ENCODE results near the gene MLXIPL.
"Not testable (repeated sequence)": the region's sequence is repeated elsewhere in the genome, so short reads cannot be mapped to it uniquely, and the experiment has no call there.

The MLXIPL gene

DNA sequence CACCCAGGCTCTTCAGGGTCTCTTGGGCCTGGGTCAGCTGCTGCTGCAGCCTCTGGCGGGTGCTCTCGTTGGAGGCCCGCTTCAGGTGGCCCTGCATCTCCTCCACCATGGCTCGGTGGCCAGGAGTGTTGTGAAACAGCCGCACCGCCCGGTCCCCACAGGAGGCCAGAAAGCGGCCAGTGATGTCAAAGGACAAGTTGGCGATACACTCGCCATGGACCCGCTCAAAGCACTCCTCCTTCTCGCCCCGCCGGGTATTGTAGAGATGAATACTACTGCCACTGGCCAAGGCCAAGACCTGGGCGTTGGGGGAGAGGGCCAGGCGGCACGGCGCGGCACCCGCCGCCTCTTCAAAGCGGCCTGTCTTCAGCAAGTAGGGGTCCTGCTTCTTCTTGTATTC is 53.8 kb downstream of the MLXIPL start:
- H3K4me3 ChIP-seq (ENCODE audit: control insufficient read depth, low read depth, low read length) = no peak overlapping the region
- TF ChIP-seq, protein P1, sequence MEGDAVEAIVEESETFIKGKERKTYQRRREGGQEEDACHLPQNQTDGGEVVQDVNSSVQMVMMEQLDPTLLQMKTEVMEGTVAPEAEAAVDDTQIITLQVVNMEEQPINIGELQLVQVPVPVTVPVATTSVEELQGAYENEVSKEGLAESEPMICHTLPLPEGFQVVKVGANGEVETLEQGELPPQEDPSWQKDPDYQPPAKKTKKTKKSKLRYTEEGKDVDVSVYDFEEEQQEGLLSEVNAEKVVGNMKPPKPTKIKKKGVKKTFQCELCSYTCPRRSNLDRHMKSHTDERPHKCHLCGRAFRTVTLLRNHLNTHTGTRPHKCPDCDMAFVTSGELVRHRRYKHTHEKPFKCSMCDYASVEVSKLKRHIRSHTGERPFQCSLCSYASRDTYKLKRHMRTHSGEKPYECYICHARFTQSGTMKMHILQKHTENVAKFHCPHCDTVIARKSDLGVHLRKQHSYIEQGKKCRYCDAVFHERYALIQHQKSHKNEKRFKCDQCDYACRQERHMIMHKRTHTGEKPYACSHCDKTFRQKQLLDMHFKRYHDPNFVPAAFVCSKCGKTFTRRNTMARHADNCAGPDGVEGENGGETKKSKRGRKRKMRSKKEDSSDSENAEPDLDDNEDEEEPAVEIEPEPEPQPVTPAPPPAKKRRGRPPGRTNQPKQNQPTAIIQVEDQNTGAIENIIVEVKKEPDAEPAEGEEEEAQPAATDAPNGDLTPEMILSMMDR (conservative IDR thresholded peaks at IDR 0.05; ENCODE audit: control insufficient read depth, insufficient read depth, low read depth, low read length) = no peak
- no peak for DNase-seq (ENCODE audit: low read depth)

DNA sequence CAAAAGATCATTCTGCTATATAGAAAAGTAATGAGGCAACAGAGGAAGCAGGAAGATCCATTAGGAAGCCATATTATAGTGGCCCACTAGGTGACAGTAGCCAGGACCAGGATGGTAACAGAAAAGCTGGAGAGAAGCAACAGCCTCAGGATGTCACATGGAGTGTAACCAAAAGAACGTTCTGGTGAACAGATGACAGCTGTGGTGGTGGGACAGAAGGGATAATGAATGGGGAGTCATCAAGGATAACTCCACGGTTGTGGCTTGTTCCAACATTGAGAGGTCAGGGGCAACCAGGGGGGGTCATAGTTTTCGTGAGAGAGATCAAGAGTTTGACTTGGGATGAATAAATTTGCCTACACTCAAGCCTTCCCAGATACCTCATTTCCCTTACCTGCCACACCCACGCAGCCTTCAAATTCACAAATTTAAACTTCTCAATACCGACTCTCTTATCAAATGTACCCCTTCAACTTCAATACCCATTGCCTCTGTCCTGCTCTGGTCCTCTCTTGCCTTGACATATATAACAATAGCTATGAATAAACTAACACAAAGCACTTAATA is 55.2 kb downstream of the MLXIPL start:
- no peak overlapping the region for H3K4me3 ChIP-seq (ENCODE audit: control insufficient read depth, low read depth, low read length)
- DNase-seq (ENCODE audit: low read depth) = no peak
- TF ChIP-seq, protein P1 (conservative IDR thresholded peaks at IDR 0.05; ENCODE audit: control insufficient read depth, insufficient read depth, low read depth, low read length) = no peak

DNA sequence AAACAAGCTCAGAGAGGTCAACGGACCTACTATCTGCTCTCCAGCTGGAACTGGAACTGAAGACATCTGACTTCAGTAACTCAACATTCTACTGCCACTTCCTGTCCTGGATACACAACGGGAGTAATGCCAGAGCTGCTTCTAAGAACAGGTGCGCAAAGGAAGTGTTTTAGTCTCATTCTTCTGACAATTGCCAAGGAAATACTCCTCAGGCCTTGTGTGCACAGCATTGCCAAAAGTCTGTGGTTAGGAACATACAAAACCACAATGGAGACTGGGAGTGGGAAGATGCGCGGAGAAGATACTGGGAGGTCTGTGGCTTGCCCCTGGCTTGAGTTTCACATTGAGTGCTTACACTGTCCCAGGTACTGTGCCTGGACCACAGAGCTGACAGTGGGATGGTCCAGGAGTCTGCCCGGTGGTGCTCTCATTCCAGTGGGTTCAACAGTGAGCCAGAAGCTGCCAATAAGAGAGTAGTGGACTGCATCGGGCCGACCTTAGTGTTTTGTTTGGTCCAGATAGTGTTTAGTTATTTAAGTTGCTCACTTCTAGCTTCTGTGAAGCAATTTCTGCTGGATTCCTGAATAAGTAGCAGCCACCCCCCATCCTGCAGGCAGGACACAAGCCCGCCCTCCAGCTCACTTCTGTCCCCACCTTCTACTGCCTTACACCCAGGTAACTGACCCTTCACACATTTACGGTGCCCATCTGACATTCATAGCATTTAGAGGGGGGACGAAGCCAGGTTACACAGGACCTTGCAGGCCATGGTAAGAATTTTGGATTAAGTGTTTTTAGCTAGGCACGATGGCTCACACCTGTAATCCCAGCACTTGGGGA is 56.3 kb downstream of the MLXIPL start:
- no peak overlapping the region for H3K4me3 ChIP-seq (ENCODE audit: control insufficient read depth, low read depth, low read length)
- TF ChIP-seq, protein P1 (conservative IDR thresholded peaks at IDR 0.05; ENCODE audit: control insufficient read depth, insufficient read depth, low read depth, low read length) = no peak
- peak; percentile 42 for DNase-seq (ENCODE audit: low read depth)

DNA sequence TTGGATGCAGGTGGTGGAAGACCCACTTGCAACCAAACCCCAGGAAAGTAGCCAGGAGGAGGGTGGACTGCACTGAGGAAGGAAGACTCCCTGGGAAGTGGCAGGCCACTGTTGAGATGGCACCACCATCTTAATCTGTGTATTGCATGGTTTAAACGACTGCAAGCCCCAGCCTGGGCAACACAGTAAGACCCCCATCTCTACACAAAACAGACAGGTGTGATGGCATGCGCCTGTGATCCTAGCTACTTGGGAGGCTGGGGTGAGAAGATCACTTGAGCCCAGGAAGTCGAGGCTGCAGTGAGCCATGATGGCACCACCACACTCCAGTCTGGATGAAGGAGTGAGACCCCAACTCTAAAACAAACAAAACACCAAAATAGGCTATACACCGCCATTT is 57.2 kb downstream of the MLXIPL start:
- TF ChIP-seq, protein P1 (conservative IDR thresholded peaks at IDR 0.05; ENCODE audit: control insufficient read depth, insufficient read depth, low read depth, low read length) = no peak
- no peak for DNase-seq (ENCODE audit: low read depth)
- H3K4me3 ChIP-seq (ENCODE audit: control insufficient read depth, low read depth, low read length) = no peak overlapping the region

DNA sequence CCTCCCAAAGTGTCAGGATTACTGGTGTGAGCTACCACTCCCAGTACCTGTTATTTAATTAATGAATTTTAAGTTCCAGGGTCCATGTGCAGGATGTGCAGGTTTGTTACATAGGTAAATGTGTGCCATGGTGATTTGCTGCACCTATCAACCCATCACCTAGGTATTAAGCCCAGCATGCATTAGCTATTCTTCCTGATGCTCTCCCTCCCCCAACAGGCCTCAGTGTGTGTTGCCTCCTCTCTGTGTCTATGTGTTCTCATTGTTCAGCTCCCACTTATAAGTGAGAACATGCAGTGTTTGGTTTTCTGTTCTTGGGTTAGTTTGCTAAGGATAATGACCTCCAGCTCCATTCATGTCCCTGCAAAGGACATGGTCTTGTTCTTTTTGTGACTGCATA is 57.9 kb downstream of the MLXIPL start:
- not testable (repeated sequence) for DNase-seq (ENCODE audit: low read depth); H3K4me3 ChIP-seq (ENCODE audit: control insufficient read depth, low read depth, low read length)

DNA sequence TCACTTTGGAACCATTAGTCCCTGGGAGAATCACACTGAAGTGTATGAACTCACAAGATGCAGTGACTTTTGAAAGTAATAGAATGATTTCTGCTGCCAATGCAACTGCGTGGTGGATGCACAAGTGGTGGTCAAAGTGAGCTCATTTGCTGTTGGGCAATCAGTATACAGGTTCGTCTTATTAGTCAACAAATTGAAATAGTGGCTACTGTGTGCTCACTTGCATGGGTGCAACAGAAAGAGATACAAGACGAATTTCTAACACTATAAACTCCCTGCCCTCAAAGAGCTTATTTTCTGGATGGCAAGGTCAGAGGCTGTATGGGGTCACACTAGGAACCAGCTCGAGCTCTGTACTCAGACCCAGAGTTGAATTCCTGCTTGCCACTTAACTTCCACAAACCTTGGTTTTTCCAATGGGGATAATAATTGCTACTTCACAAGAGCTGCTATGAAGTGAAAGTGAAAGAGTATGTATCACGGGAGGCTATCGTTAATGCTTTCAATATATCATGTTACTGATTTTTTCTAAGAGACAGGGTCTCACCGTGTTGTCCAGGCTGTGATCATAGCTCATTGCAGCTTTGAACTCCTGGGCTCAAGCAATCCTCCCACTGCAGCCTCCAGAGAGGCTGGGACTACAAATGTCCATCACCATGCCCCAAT is 58.5 kb downstream of the MLXIPL start:
- TF ChIP-seq, protein P1 (conservative IDR thresholded peaks at IDR 0.05; ENCODE audit: control insufficient read depth, insufficient read depth, low read depth, low read length) = no peak
- H3K4me3 ChIP-seq (ENCODE audit: control insufficient read depth, low read depth, low read length) = peak overlapping the region; percentile 12
- DNase-seq (ENCODE audit: low read depth) = peak; percentile 64
